ENCODE measurements around the gene ZNF738.

DNA sequence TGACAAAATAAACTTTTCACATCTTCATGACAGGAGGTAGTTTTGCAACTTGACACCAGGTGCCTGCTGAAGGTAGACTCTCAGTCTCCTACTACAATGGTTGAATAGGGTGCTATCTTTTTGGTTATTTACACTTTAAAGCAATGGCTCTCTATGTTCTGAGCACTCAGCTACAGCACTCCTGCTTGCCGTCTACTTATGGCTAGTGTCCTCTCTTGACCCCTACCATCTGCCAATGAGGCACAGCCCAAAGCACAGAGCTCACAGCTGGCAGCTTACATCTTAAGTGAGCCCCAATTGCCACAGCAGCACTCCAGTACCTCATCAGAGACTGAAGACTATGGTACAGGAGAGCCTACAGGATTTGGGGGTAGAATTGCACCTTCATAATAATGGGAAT is 41.0 kb upstream of the ZNF738 start:
- TF ChIP-seq EZH2 (IDR thresholded peaks at IDR 0.05; ENCODE audit: borderline replicate concordance, control insufficient read depth, low read depth, low read length) (no peak), ESRRA (IDR thresholded peaks at IDR 0.05; ENCODE audit: low read length) (no peak), POLR2A (IDR thresholded peaks at IDR 0.05; ENCODE audit: low read depth, low read length) (no peak), CHD1 (IDR thresholded peaks at IDR 0.05; ENCODE audit: low read depth, low read length) (no peak), POLR2AphosphoS5 (IDR thresholded peaks at IDR 0.05; ENCODE audit: low read length) (no peak), CREB1 (IDR thresholded peaks at IDR 0.05; ENCODE audit: low read depth) (no peak), BHLHE40 (IDR thresholded peaks at IDR 0.05; ENCODE audit: borderline replicate concordance in 1 of 2, low read depth in 2 of 2, low read length in 1 of 2) (no peak), ZNF274 (IDR thresholded peaks at IDR 0.05; ENCODE audit: insufficient read depth, insufficient read length) (no peak), SMAD5 (IDR thresholded peaks at IDR 0.05; ENCODE audit: low read depth) (no peak), TCF12 (IDR thresholded peaks at IDR 0.05; ENCODE audit: low read depth, low read length) (no peak)
- TF ChIP-seq, protein P1, sequence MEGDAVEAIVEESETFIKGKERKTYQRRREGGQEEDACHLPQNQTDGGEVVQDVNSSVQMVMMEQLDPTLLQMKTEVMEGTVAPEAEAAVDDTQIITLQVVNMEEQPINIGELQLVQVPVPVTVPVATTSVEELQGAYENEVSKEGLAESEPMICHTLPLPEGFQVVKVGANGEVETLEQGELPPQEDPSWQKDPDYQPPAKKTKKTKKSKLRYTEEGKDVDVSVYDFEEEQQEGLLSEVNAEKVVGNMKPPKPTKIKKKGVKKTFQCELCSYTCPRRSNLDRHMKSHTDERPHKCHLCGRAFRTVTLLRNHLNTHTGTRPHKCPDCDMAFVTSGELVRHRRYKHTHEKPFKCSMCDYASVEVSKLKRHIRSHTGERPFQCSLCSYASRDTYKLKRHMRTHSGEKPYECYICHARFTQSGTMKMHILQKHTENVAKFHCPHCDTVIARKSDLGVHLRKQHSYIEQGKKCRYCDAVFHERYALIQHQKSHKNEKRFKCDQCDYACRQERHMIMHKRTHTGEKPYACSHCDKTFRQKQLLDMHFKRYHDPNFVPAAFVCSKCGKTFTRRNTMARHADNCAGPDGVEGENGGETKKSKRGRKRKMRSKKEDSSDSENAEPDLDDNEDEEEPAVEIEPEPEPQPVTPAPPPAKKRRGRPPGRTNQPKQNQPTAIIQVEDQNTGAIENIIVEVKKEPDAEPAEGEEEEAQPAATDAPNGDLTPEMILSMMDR (IDR thresholded peaks at IDR 0.05 in 2 of 3, conservative IDR thresholded peaks at IDR 0.05 in 1 of 3; ENCODE audit: control insufficient read depth in 2 of 3, extremely low read depth in 1 of 3, insufficient read depth in 1 of 3, low read depth in 3 of 3, low read length in 3 of 3): no peak
- TF ChIP-seq, protein P2, sequence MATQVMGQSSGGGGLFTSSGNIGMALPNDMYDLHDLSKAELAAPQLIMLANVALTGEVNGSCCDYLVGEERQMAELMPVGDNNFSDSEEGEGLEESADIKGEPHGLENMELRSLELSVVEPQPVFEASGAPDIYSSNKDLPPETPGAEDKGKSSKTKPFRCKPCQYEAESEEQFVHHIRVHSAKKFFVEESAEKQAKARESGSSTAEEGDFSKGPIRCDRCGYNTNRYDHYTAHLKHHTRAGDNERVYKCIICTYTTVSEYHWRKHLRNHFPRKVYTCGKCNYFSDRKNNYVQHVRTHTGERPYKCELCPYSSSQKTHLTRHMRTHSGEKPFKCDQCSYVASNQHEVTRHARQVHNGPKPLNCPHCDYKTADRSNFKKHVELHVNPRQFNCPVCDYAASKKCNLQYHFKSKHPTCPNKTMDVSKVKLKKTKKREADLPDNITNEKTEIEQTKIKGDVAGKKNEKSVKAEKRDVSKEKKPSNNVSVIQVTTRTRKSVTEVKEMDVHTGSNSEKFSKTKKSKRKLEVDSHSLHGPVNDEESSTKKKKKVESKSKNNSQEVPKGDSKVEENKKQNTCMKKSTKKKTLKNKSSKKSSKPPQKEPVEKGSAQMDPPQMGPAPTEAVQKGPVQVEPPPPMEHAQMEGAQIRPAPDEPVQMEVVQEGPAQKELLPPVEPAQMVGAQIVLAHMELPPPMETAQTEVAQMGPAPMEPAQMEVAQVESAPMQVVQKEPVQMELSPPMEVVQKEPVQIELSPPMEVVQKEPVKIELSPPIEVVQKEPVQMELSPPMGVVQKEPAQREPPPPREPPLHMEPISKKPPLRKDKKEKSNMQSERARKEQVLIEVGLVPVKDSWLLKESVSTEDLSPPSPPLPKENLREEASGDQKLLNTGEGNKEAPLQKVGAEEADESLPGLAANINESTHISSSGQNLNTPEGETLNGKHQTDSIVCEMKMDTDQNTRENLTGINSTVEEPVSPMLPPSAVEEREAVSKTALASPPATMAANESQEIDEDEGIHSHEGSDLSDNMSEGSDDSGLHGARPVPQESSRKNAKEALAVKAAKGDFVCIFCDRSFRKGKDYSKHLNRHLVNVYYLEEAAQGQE (IDR thresholded peaks at IDR 0.05; ENCODE audit: low read depth, low read length): no peak
- TF ChIP-seq, protein P3, sequence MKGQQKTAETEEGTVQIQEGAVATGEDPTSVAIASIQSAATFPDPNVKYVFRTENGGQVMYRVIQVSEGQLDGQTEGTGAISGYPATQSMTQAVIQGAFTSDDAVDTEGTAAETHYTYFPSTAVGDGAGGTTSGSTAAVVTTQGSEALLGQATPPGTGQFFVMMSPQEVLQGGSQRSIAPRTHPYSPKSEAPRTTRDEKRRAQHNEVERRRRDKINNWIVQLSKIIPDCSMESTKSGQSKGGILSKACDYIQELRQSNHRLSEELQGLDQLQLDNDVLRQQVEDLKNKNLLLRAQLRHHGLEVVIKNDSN (IDR thresholded peaks at IDR 0.05; ENCODE audit: borderline replicate concordance, extremely low read length, insufficient read depth, low read depth, low read length): no peak
